K562 (cell line): ENCODE data around the gene TRIM45. TPM values are rescaled to one million over a fixed set of nuclear protein-coding genes. Genes with fewer than 3 reads are reported as not detected.

Source experiments
- ATAC-seq: fragments of 200-7000 bp; cut with Tn5 transposase; 3 replicates; pipeline ENCODE4 v1.9.1; 2020; ENCODE audit warnings: moderate library complexity
- BruUV-seq: library from RNA; stranded (reverse); fragments of 400-500 nt; replicated peaks from 2 replicates; lab custom pipeline; 2021; lab: Mats Ljungman, UMichigan
- CTCF ChIA-PET: fragments of 300-600 bp; formaldehyde crosslinking; extraction: SDS; loops from one replicate; lab custom pipeline; 2021; ENCODE audit warnings: low intra/inter-chr PET ratio; lab: Yijun Ruan, JAX
- POLR2A ChIA-PET: fragments of 300-600, 350-650 bp; sonication (Branson Sonifier 250); formaldehyde crosslinking; extraction: SDS; loops from one replicate; lab custom pipeline; 2021; ENCODE audit warnings: antibody characterized with exemption, inconsistent platforms; lab: Yijun Ruan, JAX
- DNase-seq, 4 experiments: peaks; one replicate each; pipeline versions ENCODE4 v3.0.0 to v3.0.0-alpha.2; 2011 to 2018; ENCODE audit warnings: low spot score in 3 of 4, mixed read lengths in 3 of 4; ENCODE audit errors: extremely low read depth in 1 of 4
- FAIRE-seq: peaks from 2 replicates; lab custom pipeline; 2011; peaks lifted over from hg19 to GRCh38; lab: Jason Lieb, UNC
- H2AFZ ChIP-seq: 2 replicates; pipeline ENCODE4 v1.6.0; 2011; ENCODE audit warnings: low read depth, low read length, control low read depth, inconsistent platforms
- H3K27ac ChIP-seq: fragments of 200-600 bp; 3 replicates; pipeline ENCODE4 v1.8.0; 2011; ENCODE audit warnings: low read depth, mild to moderate bottlenecking, control low read depth, inconsistent platforms, low read length, moderate library complexity, mixed read lengths; ENCODE audit errors: extremely low read depth
- H3K27me3 ChIP-seq, 2 experiments: fragments of 300-600 bp in 1 of 2; 2 replicates in 1 of 2; 3 replicates in 1 of 2; pipeline versions ENCODE4 v1.6.0 to v1.8.0; 2011; ENCODE audit warnings: inconsistent platforms in 2 of 2, low read length in 2 of 2, mild to moderate bottlenecking in 1 of 2, mixed read lengths in 1 of 2, moderate library complexity in 1 of 2; ENCODE audit not compliant: control insufficient read depth in 2 of 2, insufficient read depth in 2 of 2
- H3K36me3 ChIP-seq: fragments of 300-600 bp; 3 replicates; pipeline ENCODE4 v1.8.0; 2011; ENCODE audit warnings: mild to moderate bottlenecking, low read length, inconsistent platforms; ENCODE audit not compliant: control insufficient read depth, insufficient read depth
- H3K4me1 ChIP-seq, 2 experiments: fragments of 200-600 bp in 1 of 2; replicated peaks in 1 of 2; 2 replicates in 1 of 2; 3 replicates in 1 of 2; pipeline versions ENCODE4 v1.5.1 to v1.8.0; 2011; ENCODE audit warnings: inconsistent platforms in 2 of 2, low read length in 2 of 2, mild to moderate bottlenecking in 1 of 2, mixed read lengths in 1 of 2, moderate library complexity in 1 of 2; ENCODE audit not compliant: control insufficient read depth in 2 of 2, insufficient read depth in 2 of 2
- H3K4me2 ChIP-seq: 2 replicates; pipeline ENCODE4 v1.6.1; 2011; ENCODE audit warnings: low read length, control low read depth, inconsistent platforms, mixed read lengths; ENCODE audit not compliant: insufficient read depth
- H3K4me3 ChIP-seq: fragments of 200-600 bp; sonication (generic), shearing (Covaris generic); 2 replicates; pipeline ENCODE4 v1.5.1; 2016; ENCODE audit warnings: control low read depth, inconsistent platforms
- H3K79me2 ChIP-seq: fragments of 200-600 bp; 3 replicates; pipeline ENCODE4 v1.8.0; 2011; ENCODE audit warnings: low read length, inconsistent platforms; ENCODE audit not compliant: control insufficient read depth, insufficient read depth
- H3K9ac ChIP-seq, 2 experiments: 2 replicates each; pipeline versions ENCODE4 v1.6.0 to v1.6.1; 2011; ENCODE audit warnings: low read depth in 2 of 2, low read length in 2 of 2, control low read depth in 1 of 2, inconsistent platforms in 1 of 2, mild to moderate bottlenecking in 1 of 2, mixed read lengths in 1 of 2; ENCODE audit not compliant: insufficient read depth in 1 of 2
- H3K9me1 ChIP-seq: one replicate; pipeline ENCODE4 v1.6.0; 2011; ENCODE audit warnings: inconsistent platforms, mild to moderate bottlenecking, low read length, moderate library complexity; ENCODE audit not compliant: control insufficient read depth, insufficient read depth
- H3K9me3 ChIP-seq: replicated peaks from 2 replicates; pipeline ENCODE4 v1.5.1; 2011; ENCODE audit warnings: low read depth, low read length, inconsistent platforms; ENCODE audit not compliant: control insufficient read depth, insufficient read depth
- H4K20me1 ChIP-seq: replicated peaks from 2 replicates; pipeline ENCODE4 v1.6.1; 2011; ENCODE audit warnings: low read length, inconsistent platforms, mixed read lengths; ENCODE audit not compliant: control insufficient read depth, insufficient read depth
- GATAD2A ChIP-seq: fragments of 450-650 bp; IDR thresholded peaks from 2 replicates; pipeline ENCODE4 v1.6.1; 2017
- HNRNPLL ChIP-seq: fragments of 200-400 bp; formaldehyde crosslinking; IDR thresholded peaks from 2 replicates; pipeline ENCODE4 v1.6.1; 2017; ENCODE audit warnings: low read length, low read depth, mild to moderate bottlenecking; ENCODE audit not compliant: poor library complexity, severe bottlenecking
- IRF2 ChIP-seq: sonication (generic); formaldehyde crosslinking; IDR thresholded peaks from 2 replicates; pipeline ENCODE4 v1.8.1; 2022; ENCODE audit warnings: mild to moderate bottlenecking, missing genetic modification reagents
- MTA3 ChIP-seq: fragments of 450-650 bp; formaldehyde crosslinking; IDR thresholded peaks from 2 replicates; pipeline ENCODE4 v1.6.1; 2017; ENCODE audit warnings: mild to moderate bottlenecking, borderline replicate concordance
- RBM17 ChIP-seq: fragments of 200-400 bp; formaldehyde crosslinking; IDR thresholded peaks from 2 replicates; pipeline ENCODE4 v1.6.1; 2017; ENCODE audit warnings: low read depth, mild to moderate bottlenecking, low read length, borderline replicate concordance
- RCOR1 ChIP-seq, 2 experiments: IDR thresholded peaks; 2 replicates each; pipeline ENCODE4 v1.6.1; 2012; ENCODE audit warnings: low read depth in 2 of 2, low read length in 2 of 2, borderline replicate concordance in 1 of 2, improper control_type of control experiment in 1 of 2
- SIX5 ChIP-seq, 2 experiments: IDR thresholded peaks; 2 replicates each; pipeline ENCODE4 v1.6.1; 2011; ENCODE audit warnings: low read length in 2 of 2, borderline replicate concordance in 1 of 2, low read depth in 1 of 2, mild to moderate bottlenecking in 1 of 2, moderate library complexity in 1 of 2; ENCODE audit not compliant: insufficient read depth in 1 of 2
- SPI1 ChIP-seq: IDR thresholded peaks from 2 replicates; pipeline ENCODE4 v1.6.1; 2011; ENCODE audit warnings: low read depth, low read length, control low read depth, borderline replicate concordance
- ZFP36 ChIP-seq: fragments of 150-350 bp; IDR thresholded peaks from 2 replicates; pipeline ENCODE4 v1.6.1; 2018; ENCODE audit warnings: low read length, low read depth; ENCODE audit not compliant: partially characterized antibody
- ZNF780A ChIP-seq: fragments of 250-450 bp; sonication (Bioruptor Pico); IDR thresholded peaks from 2 replicates; pipeline ENCODE4 v1.5.0; 2021; ENCODE audit warnings: mild to moderate bottlenecking
- WGBS: fragments of 100-300 bp; shearing (Covaris generic); methylation state at CpG from one replicate; pipeline ENCODE4 v1.1.6; 2016; ENCODE audit warnings: low coverage, mixed read lengths; ENCODE audit not compliant: insufficient coverage; ENCODE audit errors: missing lambda C conversion rate; 5-methylcytosine and 5-hydroxymethylcytosine counted together
- in situ Hi-C: fragments of 300-500 bp; cut with MboI; formaldehyde crosslinking; loops from 4 replicates; pipeline ENCODE4 v1.15.0; 2018; ENCODE audit warnings: inconsistent platforms, mixed read lengths
- intact Hi-C: fragments of 100-400 bp; cut with micrococcal nuclease; formaldehyde crosslinking; loops from 2 replicates; pipeline ENCODE4 v1.14.2; 2022
- polyA plus RNA-seq, 8 experiments: library from polyadenylated mRNA; depleted of rRNA in 4 of 8; stranded (reverse) in 5 of 8; unstranded in 3 of 8; fragments of >200 nt; fragmentation: Nextera tagmentation in 2 of 8; fragmentation: Illumina TruSeq in 1 of 8; extraction: Ambion mirVana in 2 of 8; extraction: Trizol in 1 of 8; gene quantifications; 2 replicates each; pipeline versions ENCODE4 v1.2.1 to v1.2.3, GENCODE V29; 2011 to 2014; ENCODE audit warnings: inconsistent platforms in 1 of 8, missing spikeins in 1 of 8
- total RNA-seq, 7 experiments: library from RNA; depleted of rRNA in 6 of 7; stranded (reverse); fragments of >200 nt in 6 of 7; fragmentation: Illumina TruSeq in 2 of 7; extraction: Trizol in 2 of 7; gene quantifications; 2 replicates each; pipeline versions ENCODE4 v1.2.1 to v1.2.3, GENCODE V29; 2011 to 2021; ENCODE audit warnings: low replicate concordance in 1 of 7
- TF ChIP-seq, protein P1 (sequence below): sonication (generic); formaldehyde crosslinking; IDR thresholded peaks from 2 replicates; pipeline ENCODE4 v1.8.0; 2023; ENCODE audit warnings: mild to moderate bottlenecking, missing genetic modification reagents
- TF ChIP-seq, protein P2 (sequence below): fragments of 450-650 bp; IDR thresholded peaks from 2 replicates; pipeline ENCODE4 v1.6.1; 2017; ENCODE audit warnings: antibody characterized with exemption, mild to moderate bottlenecking
- TF ChIP-seq, protein P3 (sequence below), 2 experiments: IDR thresholded peaks; 2 replicates each; pipeline ENCODE4 v1.6.1; 2011; ENCODE audit warnings: borderline replicate concordance in 1 of 2, control low read depth in 1 of 2, low read depth in 1 of 2, low read length in 1 of 2, mild to moderate bottlenecking in 1 of 2, mixed read lengths in 1 of 2, moderate library complexity in 1 of 2; ENCODE audit not compliant: insufficient read depth in 1 of 2, insufficient read length in 1 of 2, poor library complexity in 1 of 2, severe bottlenecking in 1 of 2; ENCODE audit errors: extremely low read depth in 1 of 2

The TRIM45 gene
- total and polyA plus RNA-seq, 9 of the 15 experiments (the other 6 are each of a cell fraction or from before 2014, with no cell fraction given), result 1.9 to 6.2 (median 3.6) TPM

DNA sequence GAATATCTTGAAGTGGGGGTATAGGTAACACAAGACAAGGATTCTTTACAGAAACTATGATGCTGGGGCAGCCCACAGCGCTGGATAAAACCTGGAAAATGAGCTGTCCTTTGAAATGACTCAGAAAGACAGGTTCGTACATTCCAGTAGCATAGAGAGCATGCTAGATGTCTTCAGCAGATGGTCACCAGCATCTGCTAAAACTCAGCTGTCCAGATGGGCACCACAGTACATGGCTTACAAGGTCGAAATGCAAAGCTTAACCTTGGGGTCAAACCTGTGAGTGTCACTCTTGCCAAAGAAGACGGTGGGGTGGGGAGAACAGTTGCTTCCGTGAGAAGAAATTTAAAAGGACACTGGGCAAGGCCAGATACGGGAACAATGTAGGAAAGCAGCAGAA lies 41.3 kb upstream of the TRIM45 start:
- Histone ChIP-seq H3K79me2 (no peaks in the 10 kb centered on the region), H3K36me3 (no peaks in the 10 kb centered on the region), H4K20me1 (no peaks in the 10 kb centered on the region), H3K4me2 (no peak overlapping the region), H3K9me1 (no peaks in the 10 kb centered on the region), H3K4me1 (no peaks in the 10 kb centered on the region), H3K4me3 (no peak overlapping the region), H3K27me3 (peaks cover 3 to 10% of the 10 kb centered on the region in 2 experiments; a peak in 2 of 5 replicates), H3K9me3 (0 out of 2 replicates have a peak, but pooled peaks cover 3% of the 10 kb centered on the region), H2AFZ (no peak overlapping the region), H3K9ac (no peak overlapping the region), H3K27ac (no peak overlapping the region)
- no peak for ATAC-seq
- no peak for DNase-seq
- intact Hi-C loops (no loop called here), in situ Hi-C loops (no loop called here)
- BruUV-seq, result no TSS peak
- 1% methylated on average over 6 of the region's 6 CpGs for WGBS
- CTCF ChIA-PET, result no interaction called here
- FAIRE-seq, result no peak
- POLR2A ChIA-PET, result interaction anchor here (0.6 kb wide), 1 partner anchor 34 kb away, joined by 3 read pairs; no protein-coding TSS in a partner anchor
- TF ChIP-seq SIX5 (IDR thresholded peaks at IDR 0.05; ENCODE audit: borderline replicate concordance in 1 of 2, insufficient read depth in 1 of 2, low read depth in 1 of 2, low read length in 2 of 2) (no peak), IRF2 (CRISPR knock-in tag) (no peak), GATAD2A (no peak), MTA3 (no peak), SPI1 (no peak), RCOR1 (IDR thresholded peaks at IDR 0.05; ENCODE audit: borderline replicate concordance in 1 of 2, low read depth in 2 of 2, low read length in 2 of 2) (no peak), ZFP36 (no peak), HNRNPLL (no peak), ZNF780A (CRISPR knock-in tag) (no peak), RBM17 (no peak)
- TF ChIP-seq, protein P1, sequence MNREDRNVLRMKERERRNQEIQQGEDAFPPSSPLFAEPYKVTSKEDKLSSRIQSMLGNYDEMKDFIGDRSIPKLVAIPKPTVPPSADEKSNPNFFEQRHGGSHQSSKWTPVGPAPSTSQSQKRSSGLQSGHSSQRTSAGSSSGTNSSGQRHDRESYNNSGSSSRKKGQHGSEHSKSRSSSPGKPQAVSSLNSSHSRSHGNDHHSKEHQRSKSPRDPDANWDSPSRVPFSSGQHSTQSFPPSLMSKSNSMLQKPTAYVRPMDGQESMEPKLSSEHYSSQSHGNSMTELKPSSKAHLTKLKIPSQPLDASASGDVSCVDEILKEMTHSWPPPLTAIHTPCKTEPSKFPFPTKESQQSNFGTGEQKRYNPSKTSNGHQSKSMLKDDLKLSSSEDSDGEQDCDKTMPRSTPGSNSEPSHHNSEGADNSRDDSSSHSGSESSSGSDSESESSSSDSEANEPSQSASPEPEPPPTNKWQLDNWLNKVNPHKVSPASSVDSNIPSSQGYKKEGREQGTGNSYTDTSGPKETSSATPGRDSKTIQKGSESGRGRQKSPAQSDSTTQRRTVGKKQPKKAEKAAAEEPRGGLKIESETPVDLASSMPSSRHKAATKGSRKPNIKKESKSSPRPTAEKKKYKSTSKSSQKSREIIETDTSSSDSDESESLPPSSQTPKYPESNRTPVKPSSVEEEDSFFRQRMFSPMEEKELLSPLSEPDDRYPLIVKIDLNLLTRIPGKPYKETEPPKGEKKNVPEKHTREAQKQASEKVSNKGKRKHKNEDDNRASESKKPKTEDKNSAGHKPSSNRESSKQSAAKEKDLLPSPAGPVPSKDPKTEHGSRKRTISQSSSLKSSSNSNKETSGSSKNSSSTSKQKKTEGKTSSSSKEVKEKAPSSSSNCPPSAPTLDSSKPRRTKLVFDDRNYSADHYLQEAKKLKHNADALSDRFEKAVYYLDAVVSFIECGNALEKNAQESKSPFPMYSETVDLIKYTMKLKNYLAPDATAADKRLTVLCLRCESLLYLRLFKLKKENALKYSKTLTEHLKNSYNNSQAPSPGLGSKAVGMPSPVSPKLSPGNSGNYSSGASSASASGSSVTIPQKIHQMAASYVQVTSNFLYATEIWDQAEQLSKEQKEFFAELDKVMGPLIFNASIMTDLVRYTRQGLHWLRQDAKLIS, result no peak
- TF ChIP-seq, protein P2, sequence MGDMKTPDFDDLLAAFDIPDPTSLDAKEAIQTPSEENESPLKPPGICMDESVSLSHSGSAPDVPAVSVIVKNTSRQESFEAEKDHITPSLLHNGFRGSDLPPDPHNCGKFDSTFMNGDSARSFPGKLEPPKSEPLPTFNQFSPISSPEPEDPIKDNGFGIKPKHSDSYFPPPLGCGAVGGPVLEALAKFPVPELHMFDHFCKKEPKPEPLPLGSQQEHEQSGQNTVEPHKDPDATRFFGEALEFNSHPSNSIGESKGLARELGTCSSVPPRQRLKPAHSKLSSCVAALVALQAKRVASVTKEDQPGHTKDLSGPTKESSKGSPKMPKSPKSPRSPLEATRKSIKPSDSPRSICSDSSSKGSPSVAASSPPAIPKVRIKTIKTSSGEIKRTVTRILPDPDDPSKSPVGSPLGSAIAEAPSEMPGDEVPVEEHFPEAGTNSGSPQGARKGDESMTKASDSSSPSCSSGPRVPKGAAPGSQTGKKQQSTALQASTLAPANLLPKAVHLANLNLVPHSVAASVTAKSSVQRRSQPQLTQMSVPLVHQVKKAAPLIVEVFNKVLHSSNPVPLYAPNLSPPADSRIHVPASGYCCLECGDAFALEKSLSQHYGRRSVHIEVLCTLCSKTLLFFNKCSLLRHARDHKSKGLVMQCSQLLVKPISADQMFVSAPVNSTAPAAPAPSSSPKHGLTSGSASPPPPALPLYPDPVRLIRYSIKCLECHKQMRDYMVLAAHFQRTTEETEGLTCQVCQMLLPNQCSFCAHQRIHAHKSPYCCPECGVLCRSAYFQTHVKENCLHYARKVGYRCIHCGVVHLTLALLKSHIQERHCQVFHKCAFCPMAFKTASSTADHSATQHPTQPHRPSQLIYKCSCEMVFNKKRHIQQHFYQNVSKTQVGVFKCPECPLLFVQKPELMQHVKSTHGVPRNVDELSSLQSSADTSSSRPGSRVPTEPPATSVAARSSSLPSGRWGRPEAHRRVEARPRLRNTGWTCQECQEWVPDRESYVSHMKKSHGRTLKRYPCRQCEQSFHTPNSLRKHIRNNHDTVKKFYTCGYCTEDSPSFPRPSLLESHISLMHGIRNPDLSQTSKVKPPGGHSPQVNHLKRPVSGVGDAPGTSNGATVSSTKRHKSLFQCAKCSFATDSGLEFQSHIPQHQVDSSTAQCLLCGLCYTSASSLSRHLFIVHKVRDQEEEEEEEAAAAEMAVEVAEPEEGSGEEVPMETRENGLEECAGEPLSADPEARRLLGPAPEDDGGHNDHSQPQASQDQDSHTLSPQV, result no peak
- TF ChIP-seq, protein P3, sequence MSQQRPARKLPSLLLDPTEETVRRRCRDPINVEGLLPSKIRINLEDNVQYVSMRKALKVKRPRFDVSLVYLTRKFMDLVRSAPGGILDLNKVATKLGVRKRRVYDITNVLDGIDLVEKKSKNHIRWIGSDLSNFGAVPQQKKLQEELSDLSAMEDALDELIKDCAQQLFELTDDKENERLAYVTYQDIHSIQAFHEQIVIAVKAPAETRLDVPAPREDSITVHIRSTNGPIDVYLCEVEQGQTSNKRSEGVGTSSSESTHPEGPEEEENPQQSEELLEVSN (IDR thresholded peaks at IDR 0.05; ENCODE audit: borderline replicate concordance in 1 of 2, extremely low read depth in 1 of 2, insufficient read depth in 1 of 2, insufficient read length in 1 of 2, low read depth in 1 of 2, low read length in 1 of 2, poor library complexity in 1 of 2, severe bottlenecking in 1 of 2), result no peak
